GM23338 (cell line): ENCODE measurements around the gene UBE2V1.

ENCODE experiments used
- EZH2 ChIP-seq: fragments of 200-600 bp; sonication (generic); IDR thresholded peaks from one replicate; pipeline ENCODE4 v1.8.0; 2017; ENCODE audit warnings: antibody characterized with exemption, mild to moderate bottlenecking, low read depth; ENCODE audit not compliant: unreplicated experiment
- STAT1 ChIP-seq: IDR thresholded peaks from one replicate; pipeline ENCODE4 v1.6.1; 2016; ENCODE audit warnings: antibody characterized with exemption; ENCODE audit not compliant: unreplicated experiment
- TF ChIP-seq, protein P1 (sequence below), 2 experiments: fragments of 200-600 bp in 1 of 2; sonication (generic) in 1 of 2; conservative IDR thresholded peaks; 2 replicates each; pipeline versions ENCODE4 v1.5.1 to v1.6.1; 2016 to 2017; ENCODE audit warnings: antibody characterized with exemption in 2 of 2, low read depth in 2 of 2, mild to moderate bottlenecking in 2 of 2, moderate library complexity in 1 of 2

DNA sequence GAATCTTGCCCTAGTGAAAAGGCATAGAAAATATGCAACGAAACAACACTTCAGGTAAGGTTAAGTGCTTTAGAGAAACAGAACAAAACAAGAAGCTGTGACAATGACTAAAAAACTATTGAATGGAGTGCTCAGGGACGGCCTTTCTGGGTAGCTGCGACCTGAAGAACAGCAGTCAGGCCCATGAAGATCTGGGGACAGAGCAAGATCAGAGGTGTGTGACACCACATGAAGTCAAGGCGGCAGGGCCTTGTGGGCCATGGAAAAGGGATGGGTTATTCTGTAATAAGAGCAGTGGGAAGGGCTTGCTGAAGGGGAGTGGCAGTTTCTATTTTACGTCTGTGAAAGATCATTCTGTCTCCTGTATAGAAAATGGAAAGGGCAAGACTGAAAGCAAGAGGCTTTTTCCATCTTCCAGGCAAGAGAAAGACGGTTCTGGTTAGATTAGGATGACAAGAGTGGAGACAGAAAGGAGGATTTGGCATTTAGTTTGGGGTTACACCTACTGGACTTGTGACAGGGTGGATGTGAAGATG is 5.1 kb downstream of the UBE2V1 start:
- TF ChIP-seq, protein P1, sequence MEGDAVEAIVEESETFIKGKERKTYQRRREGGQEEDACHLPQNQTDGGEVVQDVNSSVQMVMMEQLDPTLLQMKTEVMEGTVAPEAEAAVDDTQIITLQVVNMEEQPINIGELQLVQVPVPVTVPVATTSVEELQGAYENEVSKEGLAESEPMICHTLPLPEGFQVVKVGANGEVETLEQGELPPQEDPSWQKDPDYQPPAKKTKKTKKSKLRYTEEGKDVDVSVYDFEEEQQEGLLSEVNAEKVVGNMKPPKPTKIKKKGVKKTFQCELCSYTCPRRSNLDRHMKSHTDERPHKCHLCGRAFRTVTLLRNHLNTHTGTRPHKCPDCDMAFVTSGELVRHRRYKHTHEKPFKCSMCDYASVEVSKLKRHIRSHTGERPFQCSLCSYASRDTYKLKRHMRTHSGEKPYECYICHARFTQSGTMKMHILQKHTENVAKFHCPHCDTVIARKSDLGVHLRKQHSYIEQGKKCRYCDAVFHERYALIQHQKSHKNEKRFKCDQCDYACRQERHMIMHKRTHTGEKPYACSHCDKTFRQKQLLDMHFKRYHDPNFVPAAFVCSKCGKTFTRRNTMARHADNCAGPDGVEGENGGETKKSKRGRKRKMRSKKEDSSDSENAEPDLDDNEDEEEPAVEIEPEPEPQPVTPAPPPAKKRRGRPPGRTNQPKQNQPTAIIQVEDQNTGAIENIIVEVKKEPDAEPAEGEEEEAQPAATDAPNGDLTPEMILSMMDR (conservative IDR thresholded peaks at IDR 0.05; ENCODE audit: low read depth in 2 of 2): no peak
- no peak for TF ChIP-seq STAT1
- no peak for TF ChIP-seq EZH2
